SK-N-SH (cell line): ENCODE data around the gene C1orf174. TPM values are rescaled to one million over a fixed set of nuclear protein-coding genes. Genes with fewer than 3 reads are reported as not detected.

Source experiments
- CTCF ChIA-PET: fragments of 300-600, 350-600 bp; formaldehyde crosslinking; extraction: SDS; loops from one replicate; lab custom pipeline; 2021; lab: Yijun Ruan, JAX
- POLR2A ChIA-PET: fragments of 350-600 bp; sonication (Branson Sonifier 250); formaldehyde crosslinking; extraction: SDS; loops from one replicate; lab custom pipeline; 2020; ENCODE audit warnings: antibody characterized with exemption, inconsistent platforms; lab: Yijun Ruan, JAX
- DNase-seq: peaks from one replicate; pipeline ENCODE4 v3.0.0; 2012
- H2AFZ ChIP-seq: fragments of 200-600 bp; sonication (generic); 2 replicates; pipeline ENCODE4 v1.8.1; 2016; ENCODE audit warnings: antibody characterized with exemption, mild to moderate bottlenecking, low read depth
- H3F3A ChIP-seq: fragments of 200-600 bp; sonication (generic); replicated peaks from 2 replicates; pipeline ENCODE3; 2016; ENCODE audit warnings: antibody characterized with exemption, mild to moderate bottlenecking; ENCODE audit not compliant: insufficient read depth
- H3K27ac ChIP-seq, 2 experiments: fragments of 200-500 bp in 1 of 2; fragments of 200-600 bp in 1 of 2; sonication (Bioruptor generic) in 1 of 2; sonication (generic), shearing (Covaris generic) in 1 of 2; 2 replicates each; pipeline versions ENCODE4 v1.5.1 to v1.6.1; 2014 to 2016; ENCODE audit warnings: low read depth in 2 of 2, inconsistent platforms in 1 of 2, low read length in 1 of 2, mild to moderate bottlenecking in 1 of 2, mixed read lengths in 1 of 2
- H3K27me3 ChIP-seq: fragments of 200-600 bp; sonication (generic), shearing (Covaris generic); 2 replicates; pipeline ENCODE4 v1.6.1; 2016; ENCODE audit warnings: mixed run types; ENCODE audit not compliant: insufficient read depth
- H3K36me3 ChIP-seq, 2 experiments: fragments of 200-500 bp in 1 of 2; fragments of 200-600 bp in 1 of 2; sonication (Bioruptor generic) in 1 of 2; sonication (generic) in 1 of 2; replicated peaks in 1 of 2; 2 replicates each; pipeline versions ENCODE3 to v1.5.1; 2014 to 2016; ENCODE audit warnings: low read length in 1 of 2, mild to moderate bottlenecking in 1 of 2; ENCODE audit not compliant: insufficient read depth in 2 of 2, control insufficient read depth in 1 of 2
- H3K4me1 ChIP-seq, 2 experiments: fragments of 200-500 bp in 1 of 2; fragments of 200-600 bp in 1 of 2; sonication (Bioruptor generic) in 1 of 2; sonication (generic), shearing (Covaris generic) in 1 of 2; 2 replicates each; pipeline versions ENCODE4 v1.5.1 to v1.6.1; 2014 to 2016; ENCODE audit warnings: low read depth in 1 of 2, low read length in 1 of 2, mixed run types in 1 of 2; ENCODE audit not compliant: insufficient read depth in 2 of 2, control insufficient read depth in 1 of 2
- H3K4me2 ChIP-seq: fragments of 200-600 bp; sonication (generic), shearing (Covaris generic); 2 replicates; pipeline ENCODE4 v1.6.1; 2017; ENCODE audit warnings: mixed run types
- H3K4me3 ChIP-seq, 2 experiments: fragments of 200-500 bp in 1 of 2; fragments of 200-600 bp in 1 of 2; sonication (Bioruptor generic) in 1 of 2; sonication (generic), shearing (Covaris generic) in 1 of 2; 2 replicates each; pipeline versions ENCODE4 v1.5.1 to v1.8.1; 2014 to 2016; ENCODE audit warnings: low read depth in 2 of 2, inconsistent platforms in 1 of 2, low read length in 1 of 2, mild to moderate bottlenecking in 1 of 2, mixed read lengths in 1 of 2, moderate library complexity in 1 of 2
- H3K79me2 ChIP-seq: fragments of 200-600 bp; sonication (generic); 2 replicates; pipeline ENCODE4 v1.8.1; 2017; ENCODE audit warnings: mild to moderate bottlenecking; ENCODE audit not compliant: insufficient read depth
- H3K9ac ChIP-seq: fragments of 200-600 bp; sonication (generic); 2 replicates; pipeline ENCODE4 v1.6.1; 2017; ENCODE audit warnings: mixed run types
- H3K9me2 ChIP-seq: fragments of 200-600 bp; sonication (generic); 2 replicates; pipeline ENCODE4 v1.6.1; 2017; ENCODE audit warnings: mixed run types
- H3K9me3 ChIP-seq: fragments of 200-600 bp; sonication (generic); 2 replicates; pipeline ENCODE4 v1.6.1; 2017; ENCODE audit warnings: mixed run types, mild to moderate bottlenecking, moderate library complexity
- H4K20me1 ChIP-seq: fragments of 200-600 bp; sonication (generic); 2 replicates; pipeline ENCODE4 v1.6.1; 2017; ENCODE audit warnings: mild to moderate bottlenecking, mixed run types; ENCODE audit not compliant: insufficient read depth
- EP300 ChIP-seq, 2 experiments: IDR thresholded peaks; 2 replicates each; pipeline versions ENCODE4 v1.4.0 to v1.6.1; 2012; ENCODE audit warnings: borderline replicate concordance in 1 of 2, low read depth in 1 of 2, low read length in 1 of 2
- EZH2phosphoT487 ChIP-seq: fragments of 200-600 bp; sonication (generic); IDR thresholded peaks from 2 replicates; pipeline ENCODE4 v1.6.1; 2017; ENCODE audit warnings: low read depth, mixed run types, mild to moderate bottlenecking, antibody characterized with exemption, moderate library complexity, borderline replicate concordance
- IRF3 ChIP-seq: fragments of 150-350 bp; IDR thresholded peaks from 2 replicates; pipeline ENCODE4 v1.6.1; 2016; ENCODE audit warnings: mild to moderate bottlenecking, low read depth, low read length
- JUND ChIP-seq: IDR thresholded peaks from 2 replicates; pipeline ENCODE4 v1.4.0; 2012
- MAX ChIP-seq: IDR thresholded peaks from 2 replicates; pipeline ENCODE4 v1.4.0; 2012; ENCODE audit warnings: low read depth
- NRF1 ChIP-seq: IDR thresholded peaks from 2 replicates; pipeline ENCODE4 v1.6.1; 2012; ENCODE audit warnings: low read depth, mild to moderate bottlenecking, low read length
- PBX3 ChIP-seq: IDR thresholded peaks from 2 replicates; pipeline ENCODE4; 2012
- RAD21 ChIP-seq: IDR thresholded peaks from 2 replicates; pipeline ENCODE4 v1.6.1; 2012; ENCODE audit warnings: mild to moderate bottlenecking, low read length
- RCOR1 ChIP-seq: fragments of 150-350 bp; IDR thresholded peaks from 2 replicates; pipeline ENCODE4 v1.6.1; 2017; ENCODE audit warnings: antibody characterized with exemption, low read length
- SIN3A ChIP-seq: IDR thresholded peaks from 2 replicates; pipeline ENCODE4 v1.6.1; 2012; ENCODE audit warnings: low read depth, mild to moderate bottlenecking, low read length, moderate library complexity, borderline replicate concordance
- SMC3 ChIP-seq: IDR thresholded peaks from 2 replicates; pipeline ENCODE4 v1.6.1; 2012; ENCODE audit warnings: low read depth, low read length, improper control_type of control experiment
- TCF12 ChIP-seq: IDR thresholded peaks from 2 replicates; pipeline ENCODE4 v1.4.0; 2012
- YY1 ChIP-seq: IDR thresholded peaks from 2 replicates; pipeline ENCODE4 v1.4.0; 2012; ENCODE audit warnings: low read depth, mild to moderate bottlenecking
- ZBTB33 ChIP-seq: IDR thresholded peaks from 2 replicates; pipeline ENCODE4 v1.4.0; 2012; ENCODE audit warnings: low read depth, borderline replicate concordance
- WGBS: methylation state at CpG from one replicate; pipeline ENCODE4 v1.1.6; 2017; ENCODE audit warnings: low lambda C conversion rate; 5-methylcytosine and 5-hydroxymethylcytosine counted together
- polyA plus RNA-seq, 3 experiments: library from polyadenylated mRNA; depleted of rRNA; stranded (reverse); fragments of >200 nt; gene quantifications; 2 replicates each; pipeline ENCODE4 v1.2.3, GENCODE V29; 2012

The C1orf174 gene
- polyA plus RNA-seq, 1 of the 3 experiments (the other 2 are of a cell fraction): 21.4 TPM

GRCh38 chr1:3928586-3928985, 28.5 kb upstream of the C1orf174 start:
- Histone ChIP-seq H3K79me2 (no peaks in the 10 kb centered on the region), H3K27ac (no peak overlapping the region), H3K4me3 (no peak overlapping the region), H3K9me2 (no peaks in the 10 kb centered on the region), H3K9me3 (no peaks in the 10 kb centered on the region), H3K36me3 (no peaks in the 10 kb centered on the region), H3K27me3 (no peaks in the 10 kb centered on the region), H3F3A (no peaks in the 10 kb centered on the region), H4K20me1 (no peaks in the 10 kb centered on the region), H3K9ac (no peak overlapping the region), H2AFZ (no peak overlapping the region), H3K4me2 (no peak overlapping the region), H3K4me1 (no peaks in the 10 kb centered on the region)
- ChIA-PET POLR2A (no interaction called here), CTCF (interaction anchor here (1.8 kb wide), 1 partner anchor 17 kb away, joined by 3 read pairs; no protein-coding TSS in a partner anchor)
- DNase-seq: no peak
- 48% methylated on average over 7 of the region's 11 CpGs for WGBS
- TF ChIP-seq IRF3 (no peak), EP300 (IDR thresholded peaks at IDR 0.05; ENCODE audit: borderline replicate concordance in 1 of 2, low read depth in 1 of 2, low read length in 1 of 2) (no peak), EZH2phosphoT487 (no peak), JUND (no peak)

GRCh38 chr1:3926956-3927355, 26.9 kb upstream of the C1orf174 start:
- DNase-seq: no peak
- no peaks in the 10 kb centered on the region for H3K36me3 ChIP-seq
- H3K9ac ChIP-seq: no peak overlapping the region
- H3K4me2 ChIP-seq: no peak overlapping the region
- CTCF ChIA-PET: no interaction called here
- H3K27me3 ChIP-seq: no peaks in the 10 kb centered on the region
- POLR2A ChIA-PET: no interaction called here
- no peak overlapping the region for H3K27ac ChIP-seq
- H3K4me1 ChIP-seq: no peaks in the 10 kb centered on the region
- no peaks in the 10 kb centered on the region for H3F3A ChIP-seq
- no peaks in the 10 kb centered on the region for H4K20me1 ChIP-seq
- H3K4me3 ChIP-seq: no peak overlapping the region
- H3K9me2 ChIP-seq: no peaks in the 10 kb centered on the region
- TF ChIP-seq EP300 (IDR thresholded peaks at IDR 0.05; ENCODE audit: borderline replicate concordance in 1 of 2, low read depth in 1 of 2, low read length in 1 of 2) (no peak), RAD21 (no peak), SMC3 (no peak), ZBTB33 (no peak), EZH2phosphoT487 (no peak), PBX3 (no peak), YY1 (no peak), MAX (no peak), SIN3A (no peak), JUND (no peak), TCF12 (no peak), NRF1 (no peak), RCOR1 (no peak)
- no peaks in the 10 kb centered on the region for H3K79me2 ChIP-seq
- no peak overlapping the region for H2AFZ ChIP-seq
- no peaks in the 10 kb centered on the region for H3K9me3 ChIP-seq
